Measurements from ENCODE around the gene CES4A. TPM values are rescaled to one million over a fixed set of nuclear protein-coding genes. Genes with fewer than 3 reads are reported as not detected.
"Not testable (repeated sequence)": the region's sequence is repeated elsewhere in the genome, so short reads cannot be mapped to it uniquely, and the experiment has no call there.

The CES4A gene
- total and polyA plus RNA-seq, 9 donors: 6.0 to 67.1 (median 10.3) TPM

DNA sequence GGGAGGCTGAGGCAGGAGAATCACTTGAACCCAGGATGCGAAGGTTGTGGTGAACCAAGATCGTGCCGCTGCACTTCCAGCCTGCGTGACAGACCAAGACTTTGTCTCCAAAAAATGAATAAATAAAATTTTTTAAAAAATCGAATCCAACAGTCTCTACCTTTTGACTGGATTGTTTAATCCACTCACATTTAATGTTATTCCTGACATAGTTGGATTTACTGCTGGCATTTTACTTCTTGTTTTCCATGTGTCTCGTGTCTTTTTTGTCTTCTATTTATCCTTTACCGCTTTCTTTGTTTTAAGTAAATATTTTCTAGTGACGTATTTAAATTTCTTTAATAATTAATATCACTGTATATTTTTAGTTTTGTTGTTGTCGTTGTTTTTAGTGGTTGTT lies 5.4 kb upstream of the CES4A start:
- no peak for DNase-seq
- Histone ChIP-seq H3K4me1 (ENCODE audit: insufficient read depth) (no peaks in the 10 kb centered on the region), H3K27ac (no peak overlapping the region), H3K27me3 (no peaks in the 10 kb centered on the region), H3K36me3 (no peaks in the 10 kb centered on the region), H3K4me3 (no peak overlapping the region), H3K9me3 (no peaks in the 10 kb centered on the region)
- intact Hi-C loops (cut with DNase I): no loop called here
- TF ChIP-seq CTCF (IDR thresholded peaks at IDR 0.05): no peak
- no peak for TF ChIP-seq EP300 (IDR thresholded peaks at IDR 0.05)
- TF ChIP-seq POLR2A (IDR thresholded peaks at IDR 0.05): no peak
- 94 to 95% (median 95%) methylated on average over 9 of the region's 9 CpGs for WGBS, 3 donors

DNA sequence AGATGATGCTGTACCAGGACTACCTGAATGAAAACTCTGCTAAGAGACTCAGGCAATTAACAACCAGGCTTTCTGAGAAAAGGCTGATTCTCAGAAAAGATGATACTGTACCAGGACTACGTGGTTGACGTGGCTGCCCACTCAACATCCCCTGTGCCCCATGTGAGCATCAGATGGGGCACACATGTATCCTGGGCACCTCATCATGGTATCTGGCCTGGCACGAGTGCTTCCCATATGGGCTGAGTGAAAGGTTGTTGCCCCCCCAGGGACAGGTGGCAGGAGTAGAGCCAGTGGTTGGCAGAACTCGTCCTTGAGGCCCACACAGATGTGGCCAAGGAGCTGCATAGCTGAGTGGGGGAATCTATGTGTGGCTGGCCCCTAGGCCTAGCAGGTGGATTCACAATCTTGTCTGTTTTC lies 3.5 kb upstream of the CES4A start:
- Histone ChIP-seq H3K4me1 (ENCODE audit: insufficient read depth) (no peaks in the 10 kb centered on the region), H3K27me3 (no peaks in the 10 kb centered on the region), H3K9me3 (no peaks in the 10 kb centered on the region), H3K4me3 (no peak overlapping the region), H3K27ac (no peak overlapping the region), H3K36me3 (no peaks in the 10 kb centered on the region)
- WGBS, 3 donors: 88 to 95% (median 92%) methylated on average over 4 of the region's 4 CpGs
- no peak for DNase-seq
- intact Hi-C loops (cut with DNase I): no loop called here
- TF ChIP-seq EP300 (IDR thresholded peaks at IDR 0.05) (no peak), POLR2A (IDR thresholded peaks at IDR 0.05) (no peak), CTCF (IDR thresholded peaks at IDR 0.05) (no peak)

- WGBS, 3 donors: 71 to 88% (median 86%) methylated on average over 6 of the region's 6 CpGs
- TF ChIP-seq CTCF (IDR thresholded peaks at IDR 0.05): no peak
- TF ChIP-seq EP300 (IDR thresholded peaks at IDR 0.05): no peak
- TF ChIP-seq POLR2A (IDR thresholded peaks at IDR 0.05): no peak
- H3K36me3 ChIP-seq: no peaks in the 10 kb centered on the region
These were observed 1.8 kb upstream of the CES4A start for GRCh38 chr16:66986559-66986958.

DNA sequence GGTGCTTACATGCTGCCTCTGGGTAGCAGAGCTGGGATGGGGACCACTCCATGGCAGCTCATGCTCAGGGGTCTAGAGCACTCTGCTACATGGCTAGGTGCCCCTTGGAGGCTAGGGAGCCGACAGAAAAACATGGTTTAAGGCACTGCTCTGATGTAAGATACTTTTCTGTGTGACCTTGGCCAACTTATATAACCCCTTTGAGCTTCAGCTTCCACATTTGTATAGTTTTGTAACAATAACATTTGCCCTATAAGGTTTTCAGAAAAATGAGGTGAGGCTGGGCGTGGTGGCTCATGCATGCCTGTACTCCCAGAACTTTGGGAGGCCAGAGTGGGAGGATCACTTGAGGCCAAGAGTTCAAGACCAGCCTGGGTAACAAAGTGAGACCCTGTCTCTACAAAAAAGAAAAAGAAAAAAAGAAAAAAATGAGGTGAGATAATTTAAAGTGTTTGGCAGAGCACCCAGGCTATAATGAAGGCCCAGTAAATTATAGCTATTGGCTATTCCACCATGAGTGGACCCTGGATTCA lies 3.2 kb downstream of the CES4A start:
- Histone ChIP-seq H3K27me3 (no peaks in the 10 kb centered on the region), H3K4me1 (ENCODE audit: insufficient read depth) (no peaks in the 10 kb centered on the region), H3K36me3 (no peaks in the 10 kb centered on the region), H3K27ac (no peak overlapping the region), H3K4me3 (no peak overlapping the region), H3K9me3 (no peaks in the 10 kb centered on the region)
- TF ChIP-seq EP300 (IDR thresholded peaks at IDR 0.05) (no peak), POLR2A (IDR thresholded peaks at IDR 0.05) (no peak), CTCF (IDR thresholded peaks at IDR 0.05) (no peak)
- 78 to 90% (median 80%) methylated on average over 2 of the region's 2 CpGs for WGBS, 3 donors
- intact Hi-C loops (cut with DNase I): loop anchor here in 1 of 4 donors (10.0 kb wide), 1 partner anchor 57 kb away; the partner anchor contains the start of genes CES2 and CIAO2B
- no peak for DNase-seq

More at GRCh38 chr16:66986559-66986958, 1.8 kb upstream of the CES4A start:
- H3K4me1 ChIP-seq (ENCODE audit: insufficient read depth): no peaks in the 10 kb centered on the region
- DNase-seq: no peak
- intact Hi-C loops (cut with DNase I): no loop called here
- H3K4me3 ChIP-seq: no peak overlapping the region
- no peaks in the 10 kb centered on the region for H3K9me3 ChIP-seq
- H3K27me3 ChIP-seq: no peaks in the 10 kb centered on the region
- H3K27ac ChIP-seq: no peak overlapping the region

- not testable (repeated sequence) for H3K36me3 ChIP-seq, DNase-seq
- intact Hi-C loops (cut with DNase I): loop anchor here in 1 of 4 donors (10.0 kb wide), 1 partner anchor 59 kb away; the partner anchor contains the start of genes CES2 and CIAO2B
These were observed 5.2 kb downstream of the CES4A start for GRCh38 chr16:66993558-66993957.

More at GRCh38 chr16:66993558-66993957, 5.2 kb downstream of the CES4A start:
- H3K9me3 ChIP-seq; H3K4me3 ChIP-seq; H3K27ac ChIP-seq; H3K27me3 ChIP-seq; H3K4me1 ChIP-seq (ENCODE audit: insufficient read depth): not testable (repeated sequence)
- WGBS, 3 donors: 92 to 94% (median 94%) methylated on average over 12 of the region's 12 CpGs
